K562 (cell line): ENCODE results near the gene CEP57. TPM values are rescaled to one million over a fixed set of nuclear protein-coding genes. Genes with fewer than 3 reads are reported as not detected.

Source experiments
- ATAC-seq: fragments of 200-7000 bp; cut with Tn5 transposase; 3 replicates; pipeline ENCODE4 v1.9.1; 2020; ENCODE audit warnings: moderate library complexity
- BruUV-seq: library from RNA; stranded (reverse); fragments of 400-500 nt; replicated peaks from 2 replicates; lab custom pipeline; 2021; lab: Mats Ljungman, UMichigan
- CTCF ChIA-PET: fragments of 300-600 bp; formaldehyde crosslinking; extraction: SDS; loops from one replicate; lab custom pipeline; 2021; ENCODE audit warnings: low intra/inter-chr PET ratio; lab: Yijun Ruan, JAX
- POLR2A ChIA-PET: fragments of 300-600, 350-650 bp; sonication (Branson Sonifier 250); formaldehyde crosslinking; extraction: SDS; loops from one replicate; lab custom pipeline; 2021; ENCODE audit warnings: antibody characterized with exemption, inconsistent platforms; lab: Yijun Ruan, JAX
- DNase-seq, 4 experiments: peaks; one replicate each; pipeline versions ENCODE4 v3.0.0 to v3.0.0-alpha.2; 2011 to 2018; ENCODE audit warnings: low spot score in 3 of 4, mixed read lengths in 3 of 4; ENCODE audit errors: extremely low read depth in 1 of 4
- FAIRE-seq: peaks from 2 replicates; lab custom pipeline; 2011; peaks lifted over from hg19 to GRCh38; lab: Jason Lieb, UNC
- H2AFZ ChIP-seq: 2 replicates; pipeline ENCODE4 v1.6.0; 2011; ENCODE audit warnings: low read depth, low read length, control low read depth, inconsistent platforms
- H3K27ac ChIP-seq: fragments of 200-600 bp; 3 replicates; pipeline ENCODE4 v1.8.0; 2011; ENCODE audit warnings: low read depth, mild to moderate bottlenecking, control low read depth, inconsistent platforms, low read length, moderate library complexity, mixed read lengths; ENCODE audit errors: extremely low read depth
- H3K27me3 ChIP-seq, 2 experiments: fragments of 300-600 bp in 1 of 2; 2 replicates in 1 of 2; 3 replicates in 1 of 2; pipeline versions ENCODE4 v1.6.0 to v1.8.0; 2011; ENCODE audit warnings: inconsistent platforms in 2 of 2, low read length in 2 of 2, mild to moderate bottlenecking in 1 of 2, mixed read lengths in 1 of 2, moderate library complexity in 1 of 2; ENCODE audit not compliant: control insufficient read depth in 2 of 2, insufficient read depth in 2 of 2
- H3K36me3 ChIP-seq: fragments of 300-600 bp; 3 replicates; pipeline ENCODE4 v1.8.0; 2011; ENCODE audit warnings: mild to moderate bottlenecking, low read length, inconsistent platforms; ENCODE audit not compliant: control insufficient read depth, insufficient read depth
- H3K4me1 ChIP-seq, 2 experiments: fragments of 200-600 bp in 1 of 2; replicated peaks in 1 of 2; 2 replicates in 1 of 2; 3 replicates in 1 of 2; pipeline versions ENCODE4 v1.5.1 to v1.8.0; 2011; ENCODE audit warnings: inconsistent platforms in 2 of 2, low read length in 2 of 2, mild to moderate bottlenecking in 1 of 2, mixed read lengths in 1 of 2, moderate library complexity in 1 of 2; ENCODE audit not compliant: control insufficient read depth in 2 of 2, insufficient read depth in 2 of 2
- H3K4me2 ChIP-seq: 2 replicates; pipeline ENCODE4 v1.6.1; 2011; ENCODE audit warnings: low read length, control low read depth, inconsistent platforms, mixed read lengths; ENCODE audit not compliant: insufficient read depth
- H3K4me3 ChIP-seq: fragments of 200-600 bp; sonication (generic), shearing (Covaris generic); 2 replicates; pipeline ENCODE4 v1.5.1; 2016; ENCODE audit warnings: control low read depth, inconsistent platforms
- H3K79me2 ChIP-seq: fragments of 200-600 bp; 3 replicates; pipeline ENCODE4 v1.8.0; 2011; ENCODE audit warnings: low read length, inconsistent platforms; ENCODE audit not compliant: control insufficient read depth, insufficient read depth
- H3K9ac ChIP-seq, 2 experiments: 2 replicates each; pipeline versions ENCODE4 v1.6.0 to v1.6.1; 2011; ENCODE audit warnings: low read depth in 2 of 2, low read length in 2 of 2, control low read depth in 1 of 2, inconsistent platforms in 1 of 2, mild to moderate bottlenecking in 1 of 2, mixed read lengths in 1 of 2; ENCODE audit not compliant: insufficient read depth in 1 of 2
- H3K9me1 ChIP-seq: one replicate; pipeline ENCODE4 v1.6.0; 2011; ENCODE audit warnings: inconsistent platforms, mild to moderate bottlenecking, low read length, moderate library complexity; ENCODE audit not compliant: control insufficient read depth, insufficient read depth
- H3K9me3 ChIP-seq: replicated peaks from 2 replicates; pipeline ENCODE4 v1.5.1; 2011; ENCODE audit warnings: low read depth, low read length, inconsistent platforms; ENCODE audit not compliant: control insufficient read depth, insufficient read depth
- H4K20me1 ChIP-seq: replicated peaks from 2 replicates; pipeline ENCODE4 v1.6.1; 2011; ENCODE audit warnings: low read length, inconsistent platforms, mixed read lengths; ENCODE audit not compliant: control insufficient read depth, insufficient read depth
- CHD1 ChIP-seq: fragments of 200-600 bp; sonication (generic); IDR thresholded peaks from one replicate; pipeline ENCODE4 v1.6.1; 2012; ENCODE audit warnings: mild to moderate bottlenecking, moderate library complexity, low read length, inconsistent platforms
- ZFP36 ChIP-seq: fragments of 150-350 bp; IDR thresholded peaks from 2 replicates; pipeline ENCODE4 v1.6.1; 2018; ENCODE audit warnings: low read length, low read depth; ENCODE audit not compliant: partially characterized antibody
- WGBS: fragments of 100-300 bp; shearing (Covaris generic); methylation state at CpG from one replicate; pipeline ENCODE4 v1.1.6; 2016; ENCODE audit warnings: low coverage, mixed read lengths; ENCODE audit not compliant: insufficient coverage; ENCODE audit errors: missing lambda C conversion rate; 5-methylcytosine and 5-hydroxymethylcytosine counted together
- in situ Hi-C: fragments of 300-500 bp; cut with MboI; formaldehyde crosslinking; loops from 4 replicates; pipeline ENCODE4 v1.15.0; 2018; ENCODE audit warnings: inconsistent platforms, mixed read lengths
- intact Hi-C: fragments of 100-400 bp; cut with micrococcal nuclease; formaldehyde crosslinking; loops from 2 replicates; pipeline ENCODE4 v1.14.2; 2022
- polyA plus RNA-seq, 8 experiments: library from polyadenylated mRNA; depleted of rRNA in 4 of 8; stranded (reverse) in 5 of 8; unstranded in 3 of 8; fragments of >200 nt; fragmentation: Nextera tagmentation in 2 of 8; fragmentation: Illumina TruSeq in 1 of 8; extraction: Ambion mirVana in 2 of 8; extraction: Trizol in 1 of 8; gene quantifications; 2 replicates each; pipeline versions ENCODE4 v1.2.1 to v1.2.3, GENCODE V29; 2011 to 2014; ENCODE audit warnings: inconsistent platforms in 1 of 8, missing spikeins in 1 of 8
- total RNA-seq, 7 experiments: library from RNA; depleted of rRNA in 6 of 7; stranded (reverse); fragments of >200 nt in 6 of 7; fragmentation: Illumina TruSeq in 2 of 7; extraction: Trizol in 2 of 7; gene quantifications; 2 replicates each; pipeline versions ENCODE4 v1.2.1 to v1.2.3, GENCODE V29; 2011 to 2021; ENCODE audit warnings: low replicate concordance in 1 of 7
- TF ChIP-seq, protein P1 (sequence below), 2 experiments: fragments of 450-650 bp; IDR thresholded peaks; 2 replicates each; pipeline ENCODE4 v1.6.1; 2016; ENCODE audit warnings: mild to moderate bottlenecking in 2 of 2, borderline replicate concordance in 1 of 2, low read depth in 1 of 2, moderate library complexity in 1 of 2

The CEP57 gene
- total and polyA plus RNA-seq, 9 of the 15 experiments (the other 6 are each of a cell fraction or from before 2014, with no cell fraction given): 25.1 to 88.1 (median 65.2) TPM

DNA sequence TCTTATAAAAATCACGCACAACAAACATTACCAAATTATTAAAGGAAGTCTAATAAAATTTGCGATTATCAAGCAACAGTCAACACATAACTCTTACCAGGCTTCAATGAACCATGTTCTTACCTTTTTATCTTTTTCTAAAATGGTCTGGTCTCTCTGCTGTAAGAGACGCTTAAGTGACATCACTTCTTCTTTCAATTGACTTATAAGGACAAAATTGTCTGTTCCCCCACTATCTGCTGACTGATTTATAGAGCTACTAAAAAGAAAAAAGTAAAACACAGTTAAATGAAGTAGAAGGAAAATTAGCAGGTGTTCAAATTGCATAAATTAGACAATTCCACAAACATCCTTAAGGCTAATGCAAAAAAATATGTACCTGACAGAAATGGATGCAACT, 11.6 kb upstream of the CEP57 start (continued):
- TF ChIP-seq, protein P1, sequence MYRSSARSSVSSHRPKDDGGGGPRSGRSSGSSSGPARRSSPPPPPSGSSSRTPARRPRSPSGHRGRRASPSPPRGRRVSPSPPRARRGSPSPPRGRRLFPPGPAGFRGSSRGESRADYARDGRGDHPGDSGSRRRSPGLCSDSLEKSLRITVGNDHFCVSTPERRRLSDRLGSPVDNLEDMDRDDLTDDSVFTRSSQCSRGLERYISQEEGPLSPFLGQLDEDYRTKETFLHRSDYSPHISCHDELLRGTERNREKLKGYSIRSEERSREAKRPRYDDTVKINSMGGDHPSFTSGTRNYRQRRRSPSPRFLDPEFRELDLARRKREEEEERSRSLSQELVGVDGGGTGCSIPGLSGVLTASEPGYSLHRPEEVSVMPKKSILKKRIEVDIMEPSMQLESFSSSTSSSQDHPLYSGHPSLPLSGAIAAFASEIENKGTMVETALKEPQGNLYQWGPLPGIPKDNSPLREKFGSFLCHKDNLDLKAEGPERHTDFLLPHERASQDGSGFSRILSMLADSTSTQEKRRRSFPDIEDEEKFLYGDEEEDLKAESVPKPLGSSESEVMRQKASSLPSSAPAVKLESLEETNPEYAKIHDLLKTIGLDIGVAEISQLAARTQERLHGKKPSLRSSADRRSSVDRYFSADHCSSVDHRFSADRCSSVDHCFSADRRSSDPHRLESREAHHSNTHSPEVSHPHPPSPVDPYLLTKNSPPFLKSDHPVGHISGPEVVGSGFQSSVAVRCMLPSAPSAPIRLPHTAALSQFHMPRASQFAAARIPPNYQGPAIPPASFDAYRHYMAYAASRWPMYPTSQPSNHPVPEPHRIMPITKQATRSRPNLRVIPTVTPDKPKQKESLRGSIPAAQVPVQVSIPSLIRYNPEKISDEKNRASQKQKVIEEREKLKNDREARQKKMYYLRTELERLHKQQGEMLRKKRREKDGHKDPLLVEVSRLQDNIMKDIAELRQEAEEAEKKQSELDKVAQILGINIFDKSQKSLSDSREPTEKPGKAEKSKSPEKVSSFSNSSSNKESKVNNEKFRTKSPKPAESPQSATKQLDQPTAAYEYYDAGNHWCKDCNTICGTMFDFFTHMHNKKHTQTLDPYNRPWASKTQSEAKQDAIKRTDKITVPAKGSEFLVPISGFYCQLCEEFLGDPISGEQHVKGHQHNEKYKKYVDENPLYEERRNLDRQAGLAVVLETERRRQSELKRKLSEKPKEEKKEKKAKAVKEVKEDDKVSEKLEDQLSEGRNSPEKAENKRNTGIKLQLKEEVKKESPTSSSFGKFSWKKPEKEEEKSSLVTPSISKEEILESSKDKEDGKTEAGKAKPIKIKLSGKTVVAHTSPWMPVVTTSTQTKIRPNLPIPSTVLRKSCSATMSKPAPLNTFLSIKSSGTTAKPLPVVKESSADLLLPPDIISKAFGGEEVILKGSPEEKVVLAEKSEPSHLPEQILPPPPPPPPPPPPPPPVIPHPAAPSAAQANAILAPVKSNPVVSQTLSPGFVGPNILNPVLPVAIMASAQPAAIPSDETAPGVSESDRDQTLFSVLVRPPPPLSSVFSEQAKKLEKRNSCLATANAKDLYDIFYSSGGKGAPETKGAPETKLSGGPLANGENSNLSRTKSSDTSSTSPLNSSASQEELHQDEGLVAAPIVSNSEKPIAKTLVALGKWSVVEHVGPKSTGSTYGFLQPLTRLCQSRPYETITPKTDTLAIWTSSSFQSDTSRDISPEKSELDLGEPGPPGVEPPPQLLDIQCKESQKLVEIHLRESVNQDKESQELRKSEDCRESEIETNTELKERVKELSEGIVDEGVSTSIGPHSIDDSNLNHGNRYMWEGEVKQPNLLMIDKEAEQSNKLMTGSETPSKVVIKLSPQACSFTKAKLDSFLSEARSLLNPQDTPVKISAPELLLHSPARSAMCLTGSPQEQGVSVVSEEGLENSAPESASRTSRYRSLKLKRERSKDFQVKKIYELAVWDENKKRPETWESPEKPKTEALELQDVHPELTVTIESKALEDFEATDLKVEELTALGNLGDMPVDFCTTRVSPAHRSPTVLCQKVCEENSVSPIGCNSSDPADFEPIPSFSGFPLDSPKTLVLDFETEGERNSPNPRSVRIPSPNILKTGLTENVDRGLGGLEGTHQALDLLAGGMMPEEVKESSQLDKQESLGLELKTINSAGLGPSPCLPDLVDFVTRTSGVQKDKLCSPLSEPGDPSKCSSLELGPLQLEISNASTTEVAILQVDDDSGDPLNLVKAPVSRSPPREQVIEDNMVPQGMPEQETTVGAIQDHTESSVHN (IDR thresholded peaks at IDR 0.05; ENCODE audit: borderline replicate concordance in 1 of 2, low read depth in 1 of 2): no peak

- no peak overlapping the region for H3K4me3 ChIP-seq
- CTCF ChIA-PET: no interaction called here
These were observed 9.8 kb upstream of the CEP57 start for GRCh38 chr11:95780544-95780943.

More at GRCh38 chr11:95780544-95780943, 9.8 kb upstream of the CEP57 start:
- Histone ChIP-seq H3K79me2 (peaks cover 8% of the 10 kb centered on the region; the same call in 2 of the 3 replicates), H3K27me3 (no peaks in the 10 kb centered on the region), H3K27ac (no peak overlapping the region), H3K4me1 (no peaks in the 10 kb centered on the region), H3K36me3 (peaks cover 96% of the 10 kb centered on the region), H3K9me3 (no peaks in the 10 kb centered on the region), H4K20me1 (no peaks in the 10 kb centered on the region), H3K9me1 (no peaks in the 10 kb centered on the region), H3K9ac (no peak overlapping the region), H3K4me2 (no peak overlapping the region), H2AFZ (no peak overlapping the region)
- DNase-seq (no peak), FAIRE-seq (no peak), ATAC-seq (no peak)
- TF ChIP-seq ZFP36 (no peak), CHD1 (no peak)
- no TSS peak for BruUV-seq
- intact Hi-C loops (no loop called here), in situ Hi-C loops (no loop called here)
- WGBS: 95% methylated on average over 2 of the region's 2 CpGs
- POLR2A ChIA-PET: interaction anchor here (3.1 kb wide), 1 partner anchor 9 kb away, joined by 20 read pairs; the partner anchor contains the start of genes CEP57 and FAM76B
